ENCODE results near the gene TAPT1. TPM values are rescaled to one million over a fixed set of nuclear protein-coding genes. Genes with fewer than 3 reads are reported as not detected.

TAPT1 gene
- total and polyA plus RNA-seq, 2 of the 13 experiments (the other 11 are each of a cell fraction or from before 2014, with no cell fraction given) = 24.5 to 25.3 TPM

DNA sequence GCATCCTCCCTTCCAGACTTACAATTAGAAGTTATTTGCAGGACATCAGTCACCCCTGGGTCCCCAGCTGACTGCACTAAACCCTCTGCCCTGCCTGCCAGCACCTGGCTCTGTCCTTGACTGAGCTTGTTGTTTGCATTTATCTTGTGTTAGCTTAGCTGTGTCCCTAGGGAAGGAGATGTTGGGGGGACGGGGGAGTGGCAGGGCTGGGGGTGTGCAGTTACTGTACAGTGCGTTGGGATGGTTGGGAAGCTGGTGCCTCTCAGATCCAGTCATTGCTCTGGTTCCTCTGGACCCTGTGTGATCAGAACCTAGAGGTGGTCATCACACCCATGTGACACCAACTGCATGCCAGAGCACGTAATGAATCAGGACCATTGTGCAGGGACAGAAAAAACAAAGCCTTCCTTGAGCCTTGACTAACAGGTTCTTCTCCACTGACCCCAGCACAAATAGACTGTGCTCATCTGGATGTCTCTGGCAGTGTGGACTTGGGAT lies 109.7 kb downstream of the TAPT1 start (continued):
- TF ChIP-seq, protein P1, sequence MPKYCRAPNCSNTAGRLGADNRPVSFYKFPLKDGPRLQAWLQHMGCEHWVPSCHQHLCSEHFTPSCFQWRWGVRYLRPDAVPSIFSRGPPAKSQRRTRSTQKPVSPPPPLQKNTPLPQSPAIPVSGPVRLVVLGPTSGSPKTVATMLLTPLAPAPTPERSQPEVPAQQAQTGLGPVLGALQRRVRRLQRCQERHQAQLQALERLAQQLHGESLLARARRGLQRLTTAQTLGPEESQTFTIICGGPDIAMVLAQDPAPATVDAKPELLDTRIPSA (CRISPR knock-in tag; IDR thresholded peaks at IDR 0.05; ENCODE audit: borderline replicate concordance) = no peak
- TF ChIP-seq FIP1L1 (IDR thresholded peaks at IDR 0.05; ENCODE audit: borderline replicate concordance, insufficient read depth, low read depth, low read length) = no peak
- no peak for TF ChIP-seq TBL1XR1 (IDR thresholded peaks at IDR 0.05; ENCODE audit: borderline replicate concordance, low read length, partially characterized antibody)
- TF ChIP-seq, protein P2, sequence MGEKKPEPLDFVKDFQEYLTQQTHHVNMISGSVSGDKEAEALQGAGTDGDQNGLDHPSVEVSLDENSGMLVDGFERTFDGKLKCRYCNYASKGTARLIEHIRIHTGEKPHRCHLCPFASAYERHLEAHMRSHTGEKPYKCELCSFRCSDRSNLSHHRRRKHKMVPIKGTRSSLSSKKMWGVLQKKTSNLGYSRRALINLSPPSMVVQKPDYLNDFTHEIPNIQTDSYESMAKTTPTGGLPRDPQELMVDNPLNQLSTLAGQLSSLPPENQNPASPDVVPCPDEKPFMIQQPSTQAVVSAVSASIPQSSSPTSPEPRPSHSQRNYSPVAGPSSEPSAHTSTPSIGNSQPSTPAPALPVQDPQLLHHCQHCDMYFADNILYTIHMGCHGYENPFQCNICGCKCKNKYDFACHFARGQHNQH (CRISPR knock-in tag; IDR thresholded peaks at IDR 0.05) = peak; percentile 61
- TF ChIP-seq, protein P3, sequence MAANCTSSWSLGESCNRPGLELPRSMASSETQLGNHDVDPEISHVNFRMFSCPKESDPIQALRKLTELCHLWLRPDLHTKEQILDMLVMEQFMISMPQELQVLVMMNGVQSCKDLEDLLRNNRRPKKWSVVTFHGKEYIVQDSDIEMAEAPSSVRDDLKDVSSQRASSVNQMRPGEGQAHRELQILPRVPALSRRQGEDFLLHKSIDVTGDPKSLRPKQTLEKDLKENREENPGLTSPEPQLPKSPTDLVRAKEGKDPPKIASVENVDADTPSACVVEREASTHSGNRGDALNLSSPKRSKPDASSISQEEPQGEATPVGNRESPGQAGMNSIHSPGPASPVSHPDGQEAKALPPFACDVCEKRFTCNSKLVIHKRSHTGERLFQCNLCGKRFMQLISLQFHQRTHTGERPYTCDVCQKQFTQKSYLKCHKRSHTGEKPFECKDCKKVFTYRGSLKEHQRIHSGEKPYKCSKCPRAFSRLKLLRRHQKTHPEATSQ (CRISPR knock-in tag; IDR thresholded peaks at IDR 0.05; ENCODE audit: borderline replicate concordance) = no peak
- no peak for TF ChIP-seq NRL (CRISPR knock-in tag; IDR thresholded peaks at IDR 0.05; ENCODE audit: borderline replicate concordance)
- TF ChIP-seq, protein P4, sequence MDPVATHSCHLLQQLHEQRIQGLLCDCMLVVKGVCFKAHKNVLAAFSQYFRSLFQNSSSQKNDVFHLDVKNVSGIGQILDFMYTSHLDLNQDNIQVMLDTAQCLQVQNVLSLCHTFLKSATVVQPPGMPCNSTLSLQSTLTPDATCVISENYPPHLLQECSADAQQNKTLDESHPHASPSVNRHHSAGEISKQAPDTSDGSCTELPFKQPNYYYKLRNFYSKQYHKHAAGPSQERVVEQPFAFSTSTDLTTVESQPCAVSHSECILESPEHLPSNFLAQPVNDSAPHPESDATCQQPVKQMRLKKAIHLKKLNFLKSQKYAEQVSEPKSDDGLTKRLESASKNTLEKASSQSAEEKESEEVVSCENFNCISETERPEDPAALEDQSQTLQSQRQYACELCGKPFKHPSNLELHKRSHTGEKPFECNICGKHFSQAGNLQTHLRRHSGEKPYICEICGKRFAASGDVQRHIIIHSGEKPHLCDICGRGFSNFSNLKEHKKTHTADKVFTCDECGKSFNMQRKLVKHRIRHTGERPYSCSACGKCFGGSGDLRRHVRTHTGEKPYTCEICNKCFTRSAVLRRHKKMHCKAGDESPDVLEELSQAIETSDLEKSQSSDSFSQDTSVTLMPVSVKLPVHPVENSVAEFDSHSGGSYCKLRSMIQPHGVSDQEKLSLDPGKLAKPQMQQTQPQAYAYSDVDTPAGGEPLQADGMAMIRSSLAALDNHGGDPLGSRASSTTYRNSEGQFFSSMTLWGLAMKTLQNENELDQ (CRISPR knock-in tag; IDR thresholded peaks at IDR 0.05; ENCODE audit: borderline replicate concordance) = no peak
- no peak for TF ChIP-seq ZNF451 (CRISPR knock-in tag; IDR thresholded peaks at IDR 0.05)
- TF ChIP-seq, protein P5, sequence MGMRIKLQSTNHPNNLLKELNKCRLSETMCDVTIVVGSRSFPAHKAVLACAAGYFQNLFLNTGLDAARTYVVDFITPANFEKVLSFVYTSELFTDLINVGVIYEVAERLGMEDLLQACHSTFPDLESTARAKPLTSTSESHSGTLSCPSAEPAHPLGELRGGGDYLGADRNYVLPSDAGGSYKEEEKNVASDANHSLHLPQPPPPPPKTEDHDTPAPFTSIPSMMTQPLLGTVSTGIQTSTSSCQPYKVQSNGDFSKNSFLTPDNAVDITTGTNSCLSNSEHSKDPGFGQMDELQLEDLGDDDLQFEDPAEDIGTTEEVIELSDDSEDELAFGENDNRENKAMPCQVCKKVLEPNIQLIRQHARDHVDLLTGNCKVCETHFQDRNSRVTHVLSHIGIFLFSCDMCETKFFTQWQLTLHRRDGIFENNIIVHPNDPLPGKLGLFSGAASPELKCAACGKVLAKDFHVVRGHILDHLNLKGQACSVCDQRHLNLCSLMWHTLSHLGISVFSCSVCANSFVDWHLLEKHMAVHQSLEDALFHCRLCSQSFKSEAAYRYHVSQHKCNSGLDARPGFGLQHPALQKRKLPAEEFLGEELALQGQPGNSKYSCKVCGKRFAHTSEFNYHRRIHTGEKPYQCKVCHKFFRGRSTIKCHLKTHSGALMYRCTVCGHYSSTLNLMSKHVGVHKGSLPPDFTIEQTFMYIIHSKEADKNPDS (CRISPR knock-in tag; IDR thresholded peaks at IDR 0.05) = no peak
- no peak for TF ChIP-seq EZH2 (conservative IDR thresholded peaks at IDR 0.05; ENCODE audit: low read depth, low read length)
- TF ChIP-seq ZNF652 (CRISPR knock-in tag; IDR thresholded peaks at IDR 0.05; ENCODE audit: borderline replicate concordance, low read depth) = no peak
- TF ChIP-seq ZNF546 (CRISPR knock-in tag; conservative IDR thresholded peaks at IDR 0.05) = no peak
- TF ChIP-seq PRMT3 (CRISPR knock-in tag; IDR thresholded peaks at IDR 0.05; ENCODE audit: borderline replicate concordance, low read depth) = no peak
- TF ChIP-seq ZNF550 (CRISPR knock-in tag; IDR thresholded peaks at IDR 0.05; ENCODE audit: borderline replicate concordance) = no peak
- no peak for TF ChIP-seq TSC22D2 (CRISPR knock-in tag; IDR thresholded peaks at IDR 0.05; ENCODE audit: borderline replicate concordance)
- TF ChIP-seq SCMH1 (CRISPR knock-in tag; IDR thresholded peaks at IDR 0.05; ENCODE audit: borderline replicate concordance) = no peak
- no peak for TF ChIP-seq BRCA1 (CRISPR knock-in tag; IDR thresholded peaks at IDR 0.05)
- TF ChIP-seq, protein P6, sequence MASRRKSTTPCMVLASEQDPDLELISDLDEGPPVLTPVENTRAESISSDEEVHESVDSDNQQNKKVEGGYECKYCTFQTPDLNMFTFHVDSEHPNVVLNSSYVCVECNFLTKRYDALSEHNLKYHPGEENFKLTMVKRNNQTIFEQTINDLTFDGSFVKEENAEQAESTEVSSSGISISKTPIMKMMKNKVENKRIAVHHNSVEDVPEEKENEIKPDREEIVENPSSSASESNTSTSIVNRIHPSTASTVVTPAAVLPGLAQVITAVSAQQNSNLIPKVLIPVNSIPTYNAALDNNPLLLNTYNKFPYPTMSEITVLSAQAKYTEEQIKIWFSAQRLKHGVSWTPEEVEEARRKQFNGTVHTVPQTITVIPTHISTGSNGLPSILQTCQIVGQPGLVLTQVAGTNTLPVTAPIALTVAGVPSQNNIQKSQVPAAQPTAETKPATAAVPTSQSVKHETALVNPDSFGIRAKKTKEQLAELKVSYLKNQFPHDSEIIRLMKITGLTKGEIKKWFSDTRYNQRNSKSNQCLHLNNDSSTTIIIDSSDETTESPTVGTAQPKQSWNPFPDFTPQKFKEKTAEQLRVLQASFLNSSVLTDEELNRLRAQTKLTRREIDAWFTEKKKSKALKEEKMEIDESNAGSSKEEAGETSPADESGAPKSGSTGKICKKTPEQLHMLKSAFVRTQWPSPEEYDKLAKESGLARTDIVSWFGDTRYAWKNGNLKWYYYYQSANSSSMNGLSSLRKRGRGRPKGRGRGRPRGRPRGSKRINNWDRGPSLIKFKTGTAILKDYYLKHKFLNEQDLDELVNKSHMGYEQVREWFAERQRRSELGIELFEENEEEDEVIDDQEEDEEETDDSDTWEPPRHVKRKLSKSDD (CRISPR knock-in tag; IDR thresholded peaks at IDR 0.05; ENCODE audit: low read depth) = no peak

All from HepG2 (cell line).